Neural crest cell (in vitro differentiated cells): ENCODE measurements around the gene ITGAL. TPM values are rescaled to one million over a fixed set of nuclear protein-coding genes. Genes with fewer than 3 reads are reported as not detected.
"Not testable (repeated sequence)": the region's sequence is repeated elsewhere in the genome, so short reads cannot be mapped to it uniquely, and the experiment has no call there.

Experiments
- DNase-seq: peaks from one replicate; pipeline ENCODE4 v3.0.0; 2021; ENCODE audit warnings: low read depth, mixed read lengths, low spot score
- H3K27ac Mint-ChIP-seq: one replicate; pipeline ENCODE4 v1.8.0; 2021; ENCODE audit warnings: mild to moderate bottlenecking, mixed read lengths; ENCODE audit not compliant: unreplicated experiment
- H3K27me3 Mint-ChIP-seq: 2 replicates; pipeline ENCODE4 v1.8.0; 2021; ENCODE audit warnings: low read depth, mild to moderate bottlenecking, mixed read lengths
- H3K36me3 Mint-ChIP-seq: 2 replicates; pipeline ENCODE4 v1.8.0; 2021; ENCODE audit warnings: low read depth, mild to moderate bottlenecking, mixed read lengths
- H3K4me1 Mint-ChIP-seq: 2 replicates; pipeline ENCODE4 v1.8.0; 2021; ENCODE audit warnings: mixed read lengths
- H3K4me3 Mint-ChIP-seq: one replicate; pipeline ENCODE4 v1.8.0; 2021; ENCODE audit warnings: mild to moderate bottlenecking, mixed read lengths
- H3K9me3 Mint-ChIP-seq: 2 replicates; pipeline ENCODE4 v1.8.0; 2021; ENCODE audit warnings: mixed read lengths
- CTCF ChIP-seq: fragments of 200-600 bp; sonication (generic); conservative IDR thresholded peaks from 2 replicates; pipeline ENCODE4 v1.5.0; 2021; ENCODE audit warnings: antibody characterized with exemption, mild to moderate bottlenecking
- total RNA-seq: library from RNA; stranded (reverse); gene quantifications from 2 replicates; pipeline ENCODE4 v1.2.1, GENCODE V29; 2021

ITGAL gene
- total RNA-seq, 1 donor from 2014 or later = not detected

- DNase-seq = no peak
- Mint-ChIP-seq H3K4me3 (no peak overlapping the region), H3K36me3 (no peaks in the 10 kb centered on the region), H3K9me3 (no peaks in the 10 kb centered on the region), H3K4me1 (no peaks in the 10 kb centered on the region), H3K27ac (no peak overlapping the region), H3K27me3 (peaks cover 5% of the 10 kb centered on the region)
- no peak for TF ChIP-seq CTCF
Measured at GRCh38 chr16:30458561-30459394, 13.8 kb upstream of the ITGAL start.

GRCh38 chr16:30459456-30459855 is 13.1 kb upstream of the ITGAL start:
- H3K9me3 Mint-ChIP-seq = no peaks in the 10 kb centered on the region
- peaks cover 4% of the 10 kb centered on the region for H3K27me3 Mint-ChIP-seq
- no peak overlapping the region for H3K27ac Mint-ChIP-seq
- no peak overlapping the region for H3K4me3 Mint-ChIP-seq
- no peaks in the 10 kb centered on the region for H3K36me3 Mint-ChIP-seq
- no peak for TF ChIP-seq CTCF
- H3K4me1 Mint-ChIP-seq = no peaks in the 10 kb centered on the region
- DNase-seq = no peak

GRCh38 chr16:30461426-30461825 is 11.1 kb upstream of the ITGAL start:
- not testable (repeated sequence) for H3K27ac Mint-ChIP-seq, H3K27me3 Mint-ChIP-seq, H3K9me3 Mint-ChIP-seq, H3K36me3 Mint-ChIP-seq, H3K4me1 Mint-ChIP-seq, H3K4me3 Mint-ChIP-seq, DNase-seq

GRCh38 chr16:30464078-30464477 is 8.5 kb upstream of the ITGAL start:
- DNase-seq = no peak
- H3K9me3 Mint-ChIP-seq = no peaks in the 10 kb centered on the region
- no peaks in the 10 kb centered on the region for H3K4me1 Mint-ChIP-seq
- TF ChIP-seq CTCF = no peak
- no peak overlapping the region for H3K4me3 Mint-ChIP-seq
- H3K27me3 Mint-ChIP-seq = no peaks in the 10 kb centered on the region
- no peak overlapping the region for H3K27ac Mint-ChIP-seq
- no peaks in the 10 kb centered on the region for H3K36me3 Mint-ChIP-seq

GRCh38 chr16:30470170-30470512 is 2.4 kb upstream of the ITGAL start:
- TF ChIP-seq CTCF = no peak

GRCh38 chr16:30470632-30470995 is 1.9 kb upstream of the ITGAL start:
- TF ChIP-seq CTCF = no peak
- H3K27ac Mint-ChIP-seq = no peak overlapping the region
- H3K4me3 Mint-ChIP-seq = no peak overlapping the region
- no peaks in the 10 kb centered on the region for H3K4me1 Mint-ChIP-seq
- no peaks in the 10 kb centered on the region for H3K9me3 Mint-ChIP-seq
- DNase-seq = no peak
- no peaks in the 10 kb centered on the region for H3K36me3 Mint-ChIP-seq
- H3K27me3 Mint-ChIP-seq = no peaks in the 10 kb centered on the region

More at GRCh38 chr16:30470170-30470512, 2.4 kb upstream of the ITGAL start:
- Mint-ChIP-seq H3K36me3 (no peaks in the 10 kb centered on the region), H3K27ac (no peak overlapping the region), H3K27me3 (no peaks in the 10 kb centered on the region), H3K4me1 (no peaks in the 10 kb centered on the region), H3K9me3 (no peaks in the 10 kb centered on the region), H3K4me3 (no peak overlapping the region)
- no peak for DNase-seq
